GM12891 (cell line): ENCODE data around the gene CA10.

ENCODE experiments used
- PAX5 ChIP-seq: IDR thresholded peaks from 2 replicates; pipeline ENCODE4 v1.6.1; 2011; ENCODE audit warnings: low read length, moderate library complexity, mild to moderate bottlenecking; ENCODE audit not compliant: insufficient read depth, severe bottlenecking
- POLR2A ChIP-seq: IDR thresholded peaks from 2 replicates; pipeline ENCODE4 v1.6.1; 2011; ENCODE audit warnings: low read depth, low read length, control low read depth
- POLR2AphosphoS5 ChIP-seq: IDR thresholded peaks from 2 replicates; pipeline ENCODE4 v1.6.1; 2011; ENCODE audit warnings: low read depth, low read length, control low read depth
- TAF1 ChIP-seq: IDR thresholded peaks from 2 replicates; pipeline ENCODE4 v1.6.1; 2011; ENCODE audit warnings: low read depth, low read length, control low read depth

- TF ChIP-seq POLR2A (no peak), POLR2AphosphoS5 (no peak), TAF1 (no peak), PAX5 (no peak)
These were observed 200.7 kb downstream of the CA10 start for GRCh38 chr17:51957786-51958185.
